GM23338 (cell line): Measurements from ENCODE around the gene MRPS34. TPM values are rescaled to one million over a fixed set of nuclear protein-coding genes. Genes with fewer than 3 reads are reported as not detected.

ENCODE experiments used
- ATAC-seq: fragments of 200-7000 bp; cut with Tn5 transposase; 3 replicates; pipeline ENCODE4 v1.9.1; 2020
- DNase-seq: peaks from one replicate; pipeline ENCODE4 v3.0.0-alpha.2; 2015; ENCODE audit warnings: low spot score
- H2AFZ ChIP-seq: fragments of 200-600 bp; sonication (generic); 2 replicates; pipeline ENCODE4 v1.8.0; 2016; ENCODE audit warnings: antibody characterized with exemption, mild to moderate bottlenecking, moderate library complexity
- H3F3A ChIP-seq: fragments of 200-600 bp; sonication (generic); replicated peaks from 2 replicates; pipeline ENCODE4 v1.8.0; 2017; ENCODE audit warnings: antibody characterized with exemption, mixed run types, low read depth
- H3K27ac ChIP-seq: fragments of 200-600 bp; sonication (generic); 2 replicates; pipeline ENCODE4 v1.6.1; 2016; ENCODE audit warnings: low read depth
- H3K27me3 ChIP-seq: fragments of 200-600 bp; sonication (generic); 2 replicates; pipeline ENCODE4 v1.8.0; 2016; ENCODE audit warnings: mild to moderate bottlenecking, mixed run types, moderate library complexity; ENCODE audit not compliant: insufficient read depth
- H3K36me3 ChIP-seq: fragments of 200-600 bp; sonication (generic); 2 replicates; pipeline ENCODE4 v1.8.0; 2016; ENCODE audit warnings: mild to moderate bottlenecking; ENCODE audit not compliant: insufficient read depth
- H3K4me1 ChIP-seq: fragments of 200-600 bp; sonication (generic); 2 replicates; pipeline ENCODE4 v1.8.0; 2016; ENCODE audit warnings: mild to moderate bottlenecking, moderate library complexity; ENCODE audit not compliant: insufficient read depth
- H3K4me2 ChIP-seq: fragments of 200-600 bp; sonication (generic); 2 replicates; pipeline ENCODE4 v1.7.1; 2017; ENCODE audit warnings: mixed run types
- H3K4me3 ChIP-seq: fragments of 200-600 bp; sonication (generic); 2 replicates; pipeline ENCODE4 v1.6.1; 2016; ENCODE audit warnings: mixed run types
- H3K79me2 ChIP-seq: fragments of 200-600 bp; sonication (generic); replicated peaks from 2 replicates; pipeline ENCODE4 v1.8.0; 2017; ENCODE audit warnings: mild to moderate bottlenecking; ENCODE audit not compliant: insufficient read depth
- H3K9me2 ChIP-seq: fragments of 200-600 bp; sonication (generic); 2 replicates; pipeline ENCODE4 v1.8.0; 2017; ENCODE audit not compliant: insufficient read depth
- H4K20me1 ChIP-seq: fragments of 200-600 bp; sonication (generic); replicated peaks from 2 replicates; pipeline ENCODE4 v1.8.0; 2017; ENCODE audit warnings: mild to moderate bottlenecking; ENCODE audit not compliant: insufficient read depth
- H3K27ac Mint-ChIP-seq: 2 replicates; pipeline ENCODE4 v1.8.0; 2020; ENCODE audit warnings: inconsistent platforms, mild to moderate bottlenecking, moderate library complexity, mixed read lengths
- H3K27me3 Mint-ChIP-seq: 3 replicates; pipeline ENCODE4 v1.8.0; 2022; ENCODE audit warnings: low read depth, mild to moderate bottlenecking, moderate library complexity, mixed read lengths, inconsistent platforms; ENCODE audit not compliant: insufficient read depth, poor library complexity
- H3K36me3 Mint-ChIP-seq: 3 replicates; pipeline ENCODE4 v1.8.0; 2021; ENCODE audit warnings: low read depth, mild to moderate bottlenecking, inconsistent platforms, moderate library complexity, mixed read lengths
- H3K4me1 Mint-ChIP-seq: 3 replicates; pipeline ENCODE4 v1.8.0; 2020; ENCODE audit warnings: mild to moderate bottlenecking, inconsistent platforms, mixed read lengths
- H3K4me3 Mint-ChIP-seq: 3 replicates; pipeline ENCODE4 v1.8.0; 2021; ENCODE audit warnings: moderate library complexity, mild to moderate bottlenecking, inconsistent platforms, mixed read lengths
- H3K9me3 Mint-ChIP-seq: 3 replicates; pipeline ENCODE4 v1.8.0; 2020; ENCODE audit warnings: moderate library complexity, mild to moderate bottlenecking, inconsistent platforms, mixed read lengths
- CREB1 ChIP-seq: fragments of 250-450 bp; sonication (Bioruptor Pico); IDR thresholded peaks from 2 replicates; pipeline ENCODE4 v1.5.0; 2020; ENCODE audit warnings: low read depth, mild to moderate bottlenecking, moderate library complexity
- CTCF ChIP-seq, 2 experiments: fragments of 200-600 bp in 1 of 2; sonication (generic) in 1 of 2; conservative IDR thresholded peaks; 2 replicates each; pipeline versions ENCODE4 v1.5.1 to v1.6.1; 2016 to 2017; ENCODE audit warnings: antibody characterized with exemption in 2 of 2, low read depth in 2 of 2, mild to moderate bottlenecking in 2 of 2, moderate library complexity in 1 of 2
- ETS1 ChIP-seq: IDR thresholded peaks from 2 replicates; pipeline ENCODE4 v1.6.1; 2016; ENCODE audit warnings: antibody characterized with exemption
- EZH2 ChIP-seq: fragments of 200-600 bp; sonication (generic); IDR thresholded peaks from one replicate; pipeline ENCODE4 v1.8.0; 2017; ENCODE audit warnings: antibody characterized with exemption, mild to moderate bottlenecking, low read depth; ENCODE audit not compliant: unreplicated experiment
- EZH2phosphoT487 ChIP-seq: fragments of 200-600 bp; sonication (generic); IDR thresholded peaks from one replicate; pipeline ENCODE4 v1.8.1; 2018; ENCODE audit warnings: antibody characterized with exemption; ENCODE audit not compliant: unreplicated experiment
- JUNB ChIP-seq: IDR thresholded peaks from one replicate; pipeline ENCODE4 v1.6.1; 2016; ENCODE audit warnings: antibody characterized with exemption; ENCODE audit not compliant: unreplicated experiment
- NANOG ChIP-seq: IDR thresholded peaks from 2 replicates; pipeline ENCODE4 v1.6.1; 2016; ENCODE audit warnings: antibody characterized with exemption, borderline replicate concordance
- POLR2AphosphoS5 ChIP-seq: IDR thresholded peaks from 2 replicates; pipeline ENCODE4 v1.6.1; 2016; ENCODE audit warnings: antibody characterized with exemption, low read depth
- REST ChIP-seq: IDR thresholded peaks from one replicate; pipeline ENCODE4 v1.6.1; 2018; ENCODE audit warnings: antibody characterized with exemption; ENCODE audit not compliant: unreplicated experiment
- STAT1 ChIP-seq: IDR thresholded peaks from one replicate; pipeline ENCODE4 v1.6.1; 2016; ENCODE audit warnings: antibody characterized with exemption; ENCODE audit not compliant: unreplicated experiment
- ZNF114 ChIP-seq: fragments of 250-450 bp; sonication (Bioruptor Pico); IDR thresholded peaks from 2 replicates; pipeline ENCODE4 v1.5.0; 2020; ENCODE audit warnings: mild to moderate bottlenecking, moderate library complexity
- ZNF331 ChIP-seq: fragments of 250-450 bp; sonication (Bioruptor Pico); IDR thresholded peaks from 2 replicates; pipeline ENCODE4 v1.5.0; 2020; ENCODE audit warnings: low read depth, mild to moderate bottlenecking, moderate library complexity
- ZNF462 ChIP-seq: fragments of 250-450 bp; sonication (Bioruptor Pico); IDR thresholded peaks from 2 replicates; pipeline ENCODE4 v1.5.0; 2020; ENCODE audit warnings: mild to moderate bottlenecking, moderate library complexity
- polyA plus RNA-seq: library from polyadenylated mRNA; unstranded; fragments of >200 nt; fragmentation: Nextera tagmentation; extraction: Ambion mirVana; gene quantifications from 2 replicates; pipeline ENCODE4 v1.2.1, GENCODE V29; 2016
- total RNA-seq: library from RNA; depleted of rRNA; stranded (reverse); fragments of >200 nt; shearing (Covaris generic); gene quantifications from 2 replicates; pipeline ENCODE4 v1.2.3, GENCODE V29; 2014

Gene MRPS34
- total and polyA plus RNA-seq, 2 experiments from 2014 or later, result 248 to 391 TPM

GRCh38 chr16:1724491-1724890, 48.4 kb downstream of the MRPS34 start:
- Mint-ChIP-seq H3K27me3 (peaks cover 2% of the 10 kb centered on the region), H3K27ac (no peak overlapping the region), H3K9me3 (no peaks in the 10 kb centered on the region), H3K36me3 (peaks cover 11% of the 10 kb centered on the region; the same call in 2 of the 3 replicates), H3K4me3 (no peak overlapping the region), H3K4me1 (no peaks in the 10 kb centered on the region; the same call in 2 of the 3 replicates)
- no peaks in the 10 kb centered on the region; the same call in 1 of the 2 replicates for H3K36me3 ChIP-seq
- no peak for ATAC-seq
- H3K27ac ChIP-seq, result no peak overlapping the region
- no peak overlapping the region for H2AFZ ChIP-seq
- no peak for TF ChIP-seq CREB1
- no peak for TF ChIP-seq EZH2phosphoT487
- TF ChIP-seq STAT1, result no peak
- no peak for TF ChIP-seq REST
- TF ChIP-seq ZNF462, result no peak
- TF ChIP-seq ZNF114 (CRISPR knock-in tag), result no peak
- no peak for TF ChIP-seq EZH2
- TF ChIP-seq ZNF331 (CRISPR knock-in tag), result no peak
- TF ChIP-seq ETS1, result no peak
- TF ChIP-seq NANOG, result no peak
- TF ChIP-seq CTCF (conservative IDR thresholded peaks at IDR 0.05; ENCODE audit: low read depth in 2 of 2), result no peak
- no peak for TF ChIP-seq JUNB
- TF ChIP-seq POLR2AphosphoS5, result no peak
- H3K4me3 ChIP-seq, result no peak overlapping the region
- no peaks in the 10 kb centered on the region for H3K79me2 ChIP-seq
- no peak overlapping the region for H3K4me2 ChIP-seq
- H3K4me1 ChIP-seq, result no peaks in the 10 kb centered on the region
- no peaks in the 10 kb centered on the region for H3F3A ChIP-seq
- peaks cover 3% of the 10 kb centered on the region; the same call in 1 of the 2 replicates for H4K20me1 ChIP-seq
- no peaks in the 10 kb centered on the region for H3K27me3 ChIP-seq
- no peaks in the 10 kb centered on the region for H3K9me2 ChIP-seq
- DNase-seq, result no peak
